Nephron progenitor cell (in vitro differentiated cells): Measurements from ENCODE around the gene TAX1BP1.

Experiments
- DNase-seq: peaks from one replicate; pipeline ENCODE4 v3.0.0; 2021
- H3K27ac Mint-ChIP-seq: 2 replicates; pipeline ENCODE4 v1.8.0; 2021; ENCODE audit warnings: mild to moderate bottlenecking, moderate library complexity, mixed read lengths
- H3K27me3 Mint-ChIP-seq: 2 replicates; pipeline ENCODE4 v1.8.0; 2021; ENCODE audit warnings: mild to moderate bottlenecking, low read depth, mixed read lengths; ENCODE audit not compliant: poor library complexity
- H3K36me3 Mint-ChIP-seq: 2 replicates; pipeline ENCODE4 v1.8.0; 2021; ENCODE audit warnings: low read depth, mixed read lengths
- H3K4me1 Mint-ChIP-seq: 2 replicates; pipeline ENCODE4 v1.8.0; 2021; ENCODE audit warnings: mixed read lengths
- H3K4me3 Mint-ChIP-seq: 2 replicates; pipeline ENCODE4 v1.8.0; 2021; ENCODE audit warnings: mild to moderate bottlenecking, moderate library complexity, mixed read lengths
- H3K9me3 Mint-ChIP-seq: 2 replicates; pipeline ENCODE4 v1.8.0; 2021; ENCODE audit warnings: mild to moderate bottlenecking, moderate library complexity, mixed read lengths
- CTCF ChIP-seq: fragments of 200-600 bp; sonication (generic); IDR thresholded peaks from 2 replicates; pipeline ENCODE4 v1.5.0; 2021; ENCODE audit warnings: antibody characterized with exemption

The TAX1BP1 gene

DNA sequence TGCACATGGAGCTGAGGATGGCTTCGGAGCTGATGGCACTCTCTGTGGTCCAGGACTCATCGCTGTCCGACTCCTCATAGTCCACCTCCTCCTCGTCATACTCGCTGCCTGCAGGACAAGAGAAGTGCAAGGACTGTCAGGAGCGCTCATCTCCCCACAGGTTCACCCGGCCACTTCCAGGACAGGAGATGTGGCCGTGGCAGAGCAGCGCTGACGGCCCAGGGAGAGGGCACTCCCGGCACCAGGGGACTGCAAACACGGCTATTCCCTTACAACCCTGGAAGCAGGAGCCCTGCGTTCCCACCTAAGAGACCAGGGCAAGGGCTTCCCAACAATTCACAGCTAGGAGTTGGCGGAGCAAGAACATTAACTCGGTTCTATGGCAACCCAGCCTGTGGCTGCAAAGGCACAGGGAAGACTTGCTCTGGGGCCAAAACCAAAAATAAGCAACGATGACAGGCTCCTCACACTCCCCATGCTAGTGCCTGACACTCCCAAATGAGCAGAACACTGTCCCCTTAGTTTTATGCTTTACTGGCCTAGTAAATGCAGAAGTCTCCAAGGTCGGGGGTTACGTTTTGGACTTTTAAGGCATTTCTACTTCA is 100.9 kb downstream of the TAX1BP1 start:
- H3K4me1 Mint-ChIP-seq = peaks cover 62% of the 10 kb centered on the region
- no peak for TF ChIP-seq CTCF
- no peak for DNase-seq
- H3K27ac Mint-ChIP-seq = peak overlapping the region; percentile 17
- no peaks in the 10 kb centered on the region for H3K36me3 Mint-ChIP-seq
- no peak overlapping the region for H3K4me3 Mint-ChIP-seq
- H3K9me3 Mint-ChIP-seq = no peaks in the 10 kb centered on the region
- H3K27me3 Mint-ChIP-seq = peaks cover 11% of the 10 kb centered on the region

- Mint-ChIP-seq H3K4me1 (peaks cover 61% of the 10 kb centered on the region), H3K9me3 (no peaks in the 10 kb centered on the region), H3K36me3 (no peaks in the 10 kb centered on the region), H3K27ac (no peak overlapping the region), H3K4me3 (no peak overlapping the region), H3K27me3 (peaks cover 15% of the 10 kb centered on the region)
- TF ChIP-seq CTCF = no peak
- no peak for DNase-seq
These were observed 102.2 kb downstream of the TAX1BP1 start for GRCh38 chr7:27842094-27842692.

DNA sequence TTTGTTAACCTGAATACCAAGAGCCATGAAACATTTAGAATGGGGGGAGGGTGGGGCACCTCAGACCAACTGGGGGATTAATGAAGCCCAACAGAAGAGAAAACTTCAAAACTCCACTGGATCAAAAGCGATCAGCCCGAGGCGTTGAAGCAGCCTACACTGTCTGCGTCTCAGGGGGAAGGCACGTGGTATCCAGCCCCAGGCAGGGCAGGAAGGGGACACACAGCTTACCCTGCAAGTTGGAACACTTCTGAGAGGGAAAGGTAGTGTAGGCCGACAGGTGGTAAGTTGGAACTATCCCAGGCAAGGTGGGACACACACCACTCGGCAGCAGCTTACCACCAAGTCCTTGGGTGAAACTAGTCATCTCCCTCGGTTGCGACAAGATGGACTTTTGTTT is 102.9 kb downstream of the TAX1BP1 start:
- DNase-seq = no peak
- Mint-ChIP-seq H3K4me3 (no peak overlapping the region), H3K27me3 (peaks cover 15% of the 10 kb centered on the region), H3K9me3 (no peaks in the 10 kb centered on the region), H3K36me3 (no peaks in the 10 kb centered on the region), H3K27ac (no peak overlapping the region), H3K4me1 (peaks cover 56% of the 10 kb centered on the region)
- TF ChIP-seq CTCF = no peak

DNA sequence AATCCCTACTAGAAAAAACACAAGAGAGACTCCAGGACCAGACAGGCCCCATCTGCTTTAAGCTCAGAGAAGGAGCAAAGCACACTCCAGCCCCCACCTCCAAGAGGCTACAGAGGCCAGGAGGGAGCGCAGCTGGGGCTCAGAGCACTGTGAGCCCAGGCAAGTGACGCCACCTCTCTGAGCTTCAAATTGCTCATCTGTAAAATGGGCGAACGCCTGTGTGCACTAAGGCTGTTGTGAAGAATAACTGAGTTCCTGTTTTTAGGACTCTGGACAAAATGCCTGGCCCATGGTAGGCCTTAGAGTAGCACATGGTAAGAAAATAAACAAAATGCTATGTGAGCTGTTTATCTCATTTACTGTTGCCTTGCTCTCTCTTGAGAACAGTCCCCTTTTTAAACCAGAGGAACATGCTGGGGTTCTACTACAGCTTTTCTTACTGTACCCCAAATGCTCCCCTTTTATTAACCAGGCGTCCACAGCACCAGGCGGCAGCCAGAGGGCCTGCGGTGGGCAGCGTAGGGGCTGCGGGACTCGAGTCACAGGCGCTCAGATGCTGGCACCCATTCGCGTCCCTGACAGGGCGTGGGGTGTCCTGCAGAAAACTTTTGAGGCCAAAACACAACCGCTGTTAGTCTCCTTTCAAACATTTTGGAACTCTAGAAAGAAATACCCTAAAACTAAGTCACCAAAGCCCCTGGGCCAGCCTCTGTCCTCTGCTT is 103.8 kb downstream of the TAX1BP1 start:
- Mint-ChIP-seq H3K4me1 (peaks cover 47% of the 10 kb centered on the region), H3K4me3 (no peak overlapping the region), H3K27me3 (peaks cover 15% of the 10 kb centered on the region), H3K36me3 (no peaks in the 10 kb centered on the region), H3K27ac (no peak overlapping the region), H3K9me3 (no peaks in the 10 kb centered on the region)
- DNase-seq = no peak
- TF ChIP-seq CTCF = no peak

DNA sequence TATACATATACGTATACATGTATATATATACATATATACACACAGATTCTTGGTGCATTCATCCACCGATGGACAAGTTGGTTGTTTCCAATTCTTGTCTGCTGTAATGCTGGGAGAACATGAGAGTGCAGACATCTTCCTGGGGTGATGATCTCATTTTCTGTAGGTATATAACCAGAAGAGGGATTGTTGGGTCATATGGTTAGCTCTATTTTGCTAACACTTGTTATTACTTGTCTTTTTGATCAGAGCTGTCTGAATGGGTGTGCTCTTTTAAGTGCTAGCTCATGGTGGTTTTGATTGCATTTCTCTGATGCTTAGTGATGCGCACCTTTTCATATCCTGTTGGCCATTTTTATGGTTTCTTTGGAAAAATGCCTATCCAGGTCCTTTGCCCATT is 106.4 kb downstream of the TAX1BP1 start:
- Mint-ChIP-seq H3K4me1 (peaks cover 28% of the 10 kb centered on the region), H3K27ac (no peak overlapping the region), H3K36me3 (no peaks in the 10 kb centered on the region), H3K9me3 (no peaks in the 10 kb centered on the region), H3K4me3 (no peak overlapping the region), H3K27me3 (peaks cover 15% of the 10 kb centered on the region)
- no peak for TF ChIP-seq CTCF
- no peak for DNase-seq
